IPS DF 4.7 (cell line): Measurements from ENCODE around the gene A4GNT.
"Not testable (repeated sequence)": the region's sequence is repeated elsewhere in the genome, so short reads cannot be mapped to it uniquely, and the experiment has no call there.

ENCODE experiments used
- DNase-seq: peaks from one replicate; pipeline ENCODE4 v3.0.0-alpha.2; 2013; ENCODE audit warnings: low spot score; ENCODE audit errors: extremely low read depth

A4GNT gene

DNA sequence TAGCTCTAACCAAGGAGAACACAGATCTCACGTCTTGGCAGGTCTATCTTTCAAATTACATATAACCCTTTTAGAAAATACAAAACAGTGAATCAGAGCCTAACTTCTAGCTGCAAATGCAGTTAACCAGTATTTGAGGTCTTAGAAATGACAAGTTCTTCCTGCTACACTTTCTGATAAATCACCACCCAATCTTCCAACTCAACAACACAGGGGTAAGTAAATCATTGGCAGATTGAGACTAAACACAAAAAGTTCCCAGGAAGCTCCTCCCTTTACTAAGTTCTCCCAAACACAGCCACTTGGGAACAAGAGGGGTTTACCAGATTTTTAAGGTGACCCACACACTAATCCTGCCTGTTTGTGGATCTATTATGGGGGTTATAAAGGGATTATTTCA is at the start of gene A4GNT:
TSS of gene A4GNT (minus strand) at position 152 of the 400 bp plus-strand sequence. CDS start 1,134 bp downstream, outside the sequence.
- no peak for DNase-seq

DNA sequence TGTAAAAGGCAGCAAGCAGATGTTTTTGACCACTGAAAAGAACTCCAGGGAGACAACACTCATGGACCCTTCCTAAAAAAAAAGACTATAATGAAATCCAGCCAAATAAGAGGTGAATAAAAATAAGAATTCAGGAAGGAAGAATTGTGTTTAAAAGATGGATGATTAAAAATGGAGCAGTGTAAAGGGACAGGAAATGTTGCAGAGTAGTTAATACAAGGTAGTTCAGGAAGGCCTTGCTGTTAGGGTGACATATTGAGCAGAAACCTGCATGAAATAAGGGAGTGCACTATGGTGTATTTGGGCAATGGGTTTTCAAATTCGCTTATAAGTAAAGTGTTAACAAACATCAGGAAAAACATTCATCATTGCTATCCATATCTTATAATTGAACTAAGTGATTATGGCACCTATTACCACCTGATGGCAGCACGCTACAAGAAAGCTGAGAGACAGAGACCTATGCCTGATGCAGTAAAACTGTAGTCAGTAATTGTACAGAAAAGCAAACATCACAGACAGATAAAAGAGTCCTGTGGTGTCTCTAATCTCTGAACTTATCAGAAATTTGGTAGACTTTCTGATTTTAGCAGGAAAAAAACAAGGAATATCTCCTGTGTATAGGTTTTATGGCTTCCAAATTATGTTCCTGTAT is 48.3 kb upstream of the A4GNT start:
- no peak for DNase-seq

DNA sequence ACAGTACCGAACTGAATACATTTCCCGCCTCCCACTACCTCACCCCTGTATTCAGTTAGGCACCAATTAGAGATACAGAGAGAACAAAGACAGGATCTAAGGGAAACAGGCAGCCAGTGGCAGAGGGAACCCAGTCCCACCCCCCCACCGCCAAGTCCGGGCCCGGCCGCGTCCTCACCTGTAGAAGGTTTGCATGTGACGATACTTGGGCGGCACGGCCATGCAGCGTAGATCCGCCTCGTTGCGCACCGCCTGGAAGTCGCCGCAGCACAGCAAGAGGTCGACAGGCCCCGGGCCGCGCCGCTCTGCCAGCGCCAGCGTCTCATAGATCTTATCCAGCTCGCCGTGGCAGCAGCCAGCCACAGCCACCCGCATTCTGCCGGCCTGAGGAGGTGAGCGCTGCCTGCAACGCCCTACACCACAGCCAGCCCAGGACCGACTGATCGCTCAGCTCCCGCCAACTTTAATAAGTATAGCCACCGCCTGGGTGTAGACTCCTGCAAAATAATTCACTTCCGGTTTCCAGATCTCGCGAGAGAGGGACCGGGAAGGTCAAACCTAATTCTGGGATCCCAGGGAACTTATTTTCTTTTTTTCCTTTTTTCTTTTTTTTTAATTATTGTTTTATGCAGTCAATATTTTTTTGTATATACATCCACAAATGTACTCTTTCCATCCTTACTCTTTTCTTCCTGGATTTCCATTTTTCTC is 42.4 kb upstream of the A4GNT start, which contains the start of gene DBR1:
TSS of gene DBR1 (minus strand) at position 501 of the 711 bp plus-strand sequence. CDS start at position 375, 126 bp downstream.
- DNase-seq = peak; percentile 71

DNA sequence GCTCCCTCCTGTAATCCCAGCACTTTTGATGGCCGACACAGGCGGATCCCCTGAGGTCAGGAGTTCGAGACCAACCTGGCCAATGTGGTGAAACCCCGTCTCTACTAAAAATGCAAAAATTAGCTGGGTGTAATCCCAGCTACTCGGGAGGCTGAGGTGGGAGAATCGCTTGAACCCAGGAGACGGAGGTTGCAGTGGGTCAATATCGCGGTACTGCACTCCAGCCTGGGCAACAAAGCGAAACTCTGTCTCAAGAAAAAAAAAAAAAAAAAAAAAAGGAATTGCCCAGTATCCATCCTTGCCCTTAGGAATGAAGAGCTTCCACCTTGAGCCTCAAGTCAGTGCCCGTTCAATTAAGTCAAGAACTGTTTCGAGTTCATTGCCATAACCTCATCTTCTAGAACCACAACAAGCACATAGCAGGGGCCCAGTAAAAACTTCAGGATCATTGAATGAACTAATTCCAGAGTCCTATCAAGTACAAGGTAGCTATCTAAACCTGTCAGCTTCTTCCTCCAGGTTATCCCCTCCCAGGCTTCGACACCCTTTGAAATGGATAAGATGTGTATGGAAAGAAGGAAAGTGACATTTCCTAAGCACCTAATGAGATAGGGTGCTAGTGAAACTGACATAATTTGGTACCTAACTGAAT is 41.7 kb upstream of the A4GNT start:
- no peak for DNase-seq

DNA sequence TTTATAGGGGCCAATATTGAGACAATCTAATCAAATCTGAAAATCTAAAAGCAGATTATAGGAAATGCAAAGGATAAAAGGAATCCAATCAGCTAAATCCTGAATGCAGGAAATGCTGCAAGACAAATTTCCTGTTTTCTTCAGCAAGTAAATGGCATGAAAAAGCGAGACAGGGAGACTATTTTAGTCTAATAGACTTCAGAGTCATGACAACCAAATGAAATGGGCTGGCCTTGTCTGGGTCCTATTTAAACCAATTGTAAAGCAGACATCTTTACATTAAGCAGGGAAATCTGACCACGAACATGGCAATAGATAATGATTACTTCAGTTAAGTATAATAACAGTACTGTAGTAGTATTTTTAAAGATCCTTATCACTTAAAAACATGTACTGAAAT is 40.4 kb upstream of the A4GNT start:
- DNase-seq = no peak

DNA sequence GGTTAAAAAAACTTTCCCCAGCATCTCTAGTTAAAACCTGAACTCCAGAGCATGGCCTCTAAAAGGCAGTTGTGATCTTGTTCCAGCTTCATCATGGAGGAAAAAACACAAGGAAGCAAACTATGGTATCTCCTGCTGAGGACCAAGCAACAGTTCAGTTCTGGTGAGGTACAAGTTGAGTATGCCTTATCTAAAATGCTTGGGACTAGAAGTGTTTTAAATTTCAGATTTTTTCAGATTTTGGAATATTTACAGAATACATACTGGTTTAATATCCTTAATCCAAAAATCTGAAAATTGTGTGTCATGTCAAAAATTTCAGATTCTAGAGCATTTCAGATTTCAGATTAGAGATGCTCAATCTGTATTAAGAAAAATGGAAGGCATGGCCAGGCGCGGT is 32.9 kb upstream of the A4GNT start:
- no peak for DNase-seq

DNA sequence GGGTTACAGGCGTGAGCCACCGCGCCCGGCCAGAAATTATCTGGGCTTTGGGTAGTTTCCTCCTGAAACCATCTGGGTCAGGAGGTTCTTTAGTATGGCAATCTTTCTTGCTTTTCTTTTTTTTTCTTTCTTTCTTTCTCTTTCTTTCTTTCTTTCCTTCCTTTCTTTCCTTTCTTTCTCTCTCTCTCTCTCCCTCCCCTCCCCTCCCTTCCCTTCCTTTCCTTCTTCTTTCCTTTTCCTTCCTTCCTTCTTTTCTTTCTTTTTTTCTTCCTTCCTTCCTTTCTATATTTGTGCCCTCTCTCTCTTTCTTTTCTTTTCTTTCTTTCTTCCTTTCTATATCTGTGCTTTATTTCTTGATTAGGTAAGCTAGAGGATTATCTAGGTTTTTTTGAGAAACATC is 25.6 kb upstream of the A4GNT start:
- no peak for DNase-seq

DNA sequence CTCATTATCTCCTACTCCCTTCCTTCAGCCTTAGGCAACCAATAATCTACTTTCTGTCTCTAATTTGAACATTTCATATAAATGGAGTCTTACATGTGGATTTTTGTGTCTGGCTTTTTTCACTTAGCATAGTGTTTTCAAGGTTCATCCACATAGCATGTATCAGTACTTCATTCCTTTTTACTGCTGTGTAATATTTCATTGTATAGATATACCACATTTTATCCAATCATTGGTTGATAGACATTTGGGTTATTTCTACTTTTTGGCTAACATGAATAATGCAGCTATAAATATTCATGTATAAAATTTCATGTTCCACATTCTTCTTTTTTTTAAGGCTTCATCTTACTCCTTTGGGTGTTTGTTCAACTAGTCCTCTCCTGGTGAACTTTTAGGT is 22.3 kb upstream of the A4GNT start:
- no peak for DNase-seq

DNA sequence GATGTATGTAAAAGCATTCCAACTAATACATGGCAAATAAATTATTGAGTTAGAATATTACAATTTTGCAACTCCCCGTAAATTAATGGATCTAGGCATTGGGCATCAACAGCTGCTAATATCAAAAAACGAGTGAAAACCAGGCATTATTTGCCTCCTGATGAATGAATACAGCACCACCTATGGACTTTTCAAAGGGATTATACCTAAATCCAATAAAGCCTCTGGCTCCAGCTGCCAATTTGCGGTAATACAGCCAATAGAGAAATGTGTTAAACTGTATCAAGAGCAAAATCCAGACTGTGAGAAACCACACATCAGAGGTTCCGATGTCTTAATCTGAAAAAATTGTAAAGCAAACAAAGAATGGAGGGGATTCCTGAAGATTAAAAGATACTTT is 16.3 kb upstream of the A4GNT start:
- DNase-seq = no peak

DNA sequence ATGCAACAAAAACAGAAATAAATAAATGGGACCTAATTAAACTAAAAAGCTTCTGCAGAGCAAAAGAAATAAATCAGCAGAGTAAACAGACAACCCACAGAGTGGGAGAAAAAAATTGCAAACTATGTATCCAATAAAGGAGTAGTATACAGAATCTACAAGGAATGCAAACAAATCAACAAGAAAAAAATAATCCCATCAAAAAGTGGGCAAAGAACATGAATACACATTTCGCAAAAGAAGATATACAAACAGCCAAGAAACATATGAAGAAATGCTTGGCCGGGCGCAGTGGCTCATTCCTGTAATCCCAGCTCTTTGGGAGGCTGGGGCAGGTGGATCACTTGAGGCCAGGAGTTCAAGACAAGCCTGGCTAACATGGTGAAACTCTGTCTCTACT is 10.0 kb upstream of the A4GNT start:
- not testable (repeated sequence) for DNase-seq

DNA sequence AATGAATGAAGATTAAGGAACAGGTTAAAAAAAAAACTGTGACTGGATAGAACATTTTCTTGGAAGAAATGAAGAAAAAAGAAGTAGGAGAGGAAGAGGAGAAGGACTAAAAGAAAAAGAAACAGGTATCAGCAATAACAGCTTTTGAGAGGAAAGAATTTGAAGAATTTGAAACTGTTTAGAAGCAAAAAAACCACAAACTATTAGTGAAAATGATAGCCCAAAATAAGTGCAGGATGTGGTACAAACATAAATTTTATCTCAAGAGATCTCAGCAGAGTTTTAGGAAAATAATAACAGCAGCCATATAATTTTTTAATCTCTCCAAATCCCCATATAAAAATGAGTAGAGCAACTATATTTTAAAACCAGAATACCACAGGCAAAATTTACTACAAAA is 8.8 kb upstream of the A4GNT start:
- no peak for DNase-seq

DNA sequence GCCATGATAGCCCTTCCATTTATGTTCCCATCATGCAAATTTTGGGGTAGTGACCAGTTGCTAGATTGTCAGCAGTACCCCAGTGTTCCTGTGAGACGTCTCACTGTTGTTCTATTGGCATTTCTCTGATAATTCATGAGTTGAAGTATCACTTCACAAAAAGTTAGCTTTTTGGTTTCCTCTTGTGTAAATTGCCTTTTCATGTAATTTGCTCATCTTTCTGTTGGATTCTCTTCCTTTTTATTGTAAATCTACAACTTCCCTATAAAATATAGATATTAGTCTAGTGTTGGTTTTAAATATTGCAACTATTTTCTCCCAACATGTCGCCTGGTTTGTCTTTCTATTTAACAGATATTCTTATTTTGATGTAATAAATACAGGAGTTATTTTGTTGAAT is 7.5 kb upstream of the A4GNT start:
- DNase-seq = no peak

DNA sequence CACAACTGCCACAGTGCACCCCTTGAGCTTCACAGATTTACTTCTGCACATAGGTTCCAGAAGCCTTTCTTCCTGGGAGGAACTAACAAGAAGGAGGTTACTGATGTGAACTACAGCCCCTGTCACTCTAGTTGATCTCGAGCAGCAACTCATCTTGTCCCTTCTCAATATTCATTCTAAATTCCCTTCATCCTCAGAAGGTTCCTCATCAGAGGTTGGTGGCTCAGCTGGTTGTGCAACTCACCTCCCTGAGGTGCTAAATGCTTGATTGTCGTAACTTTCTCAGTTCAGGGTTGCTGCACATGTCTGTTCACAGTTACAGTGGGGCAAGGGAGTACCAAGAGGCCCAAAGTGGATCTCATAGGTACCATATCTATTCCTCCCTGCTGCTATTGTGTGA is 5.7 kb upstream of the A4GNT start:
- no peak for DNase-seq

DNA sequence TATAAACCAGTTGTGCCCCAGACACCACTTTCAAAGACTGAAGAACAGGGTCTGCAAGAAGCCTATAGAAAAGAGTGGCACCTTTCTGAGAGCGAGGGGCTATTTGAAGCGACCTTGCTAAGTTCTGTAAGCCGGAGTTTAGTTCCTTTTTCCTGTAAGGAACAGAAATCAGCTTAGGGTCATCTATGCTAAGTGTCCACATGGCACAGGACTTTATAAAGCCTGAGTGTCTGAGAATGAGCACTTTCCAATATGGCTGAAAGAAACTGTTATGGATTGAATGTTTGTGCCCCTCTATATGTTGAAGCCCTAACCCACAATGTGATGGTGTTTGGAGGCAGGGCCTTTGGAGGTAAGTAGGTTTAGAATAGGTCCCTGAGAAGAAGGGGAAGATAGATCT is 4.0 kb upstream of the A4GNT start:
- DNase-seq = no peak

DNA sequence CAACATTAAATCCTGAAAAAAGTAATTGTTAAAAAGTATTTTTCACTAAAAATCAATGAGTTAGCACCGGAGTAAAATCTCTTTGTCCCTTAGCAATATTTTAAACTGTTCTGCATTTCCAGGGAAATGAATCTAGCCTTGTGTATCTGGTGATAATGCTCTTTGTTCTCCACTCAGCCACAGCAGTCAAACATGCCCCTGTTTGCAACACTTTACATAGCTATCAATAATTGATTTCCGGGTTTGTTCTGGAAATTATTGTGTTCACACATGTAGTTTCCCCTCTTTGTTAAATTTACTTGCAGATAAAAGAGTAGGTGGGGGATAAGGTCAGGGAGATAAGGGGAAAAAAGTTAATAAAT is 3.6 kb upstream of the A4GNT start:
- DNase-seq = no peak

DNA sequence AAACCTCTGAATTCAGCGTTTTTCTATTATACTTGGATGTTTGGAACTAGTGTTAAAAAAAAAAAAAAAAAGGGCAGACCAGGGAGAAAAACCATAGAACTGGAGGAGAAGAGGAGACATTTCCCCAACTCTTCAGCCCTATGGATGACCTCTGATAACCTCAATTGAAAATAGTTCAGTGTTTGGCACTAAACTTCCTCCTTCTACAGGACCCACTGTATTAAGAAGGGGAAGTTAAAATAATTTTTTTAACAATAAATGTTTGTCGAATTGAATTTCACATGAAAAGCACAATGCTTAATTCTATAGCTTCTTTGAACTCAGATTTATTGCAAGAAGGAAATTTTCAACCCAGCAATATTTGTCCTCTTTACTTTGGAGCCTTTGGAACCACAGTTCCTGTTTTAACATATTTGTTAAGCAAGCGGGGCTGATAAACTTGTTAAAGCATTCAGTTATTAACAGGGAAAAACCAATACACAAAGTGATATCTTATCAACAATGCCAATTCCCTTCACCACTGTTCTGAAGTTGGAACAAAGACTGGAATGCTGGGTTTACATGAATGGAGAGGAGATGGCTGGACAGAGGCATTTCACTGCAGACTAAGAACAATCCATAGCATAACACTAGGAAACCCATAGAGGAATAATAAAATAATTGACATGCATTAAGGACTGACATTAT is 3.1 kb upstream of the A4GNT start:
- no peak for DNase-seq

DNA sequence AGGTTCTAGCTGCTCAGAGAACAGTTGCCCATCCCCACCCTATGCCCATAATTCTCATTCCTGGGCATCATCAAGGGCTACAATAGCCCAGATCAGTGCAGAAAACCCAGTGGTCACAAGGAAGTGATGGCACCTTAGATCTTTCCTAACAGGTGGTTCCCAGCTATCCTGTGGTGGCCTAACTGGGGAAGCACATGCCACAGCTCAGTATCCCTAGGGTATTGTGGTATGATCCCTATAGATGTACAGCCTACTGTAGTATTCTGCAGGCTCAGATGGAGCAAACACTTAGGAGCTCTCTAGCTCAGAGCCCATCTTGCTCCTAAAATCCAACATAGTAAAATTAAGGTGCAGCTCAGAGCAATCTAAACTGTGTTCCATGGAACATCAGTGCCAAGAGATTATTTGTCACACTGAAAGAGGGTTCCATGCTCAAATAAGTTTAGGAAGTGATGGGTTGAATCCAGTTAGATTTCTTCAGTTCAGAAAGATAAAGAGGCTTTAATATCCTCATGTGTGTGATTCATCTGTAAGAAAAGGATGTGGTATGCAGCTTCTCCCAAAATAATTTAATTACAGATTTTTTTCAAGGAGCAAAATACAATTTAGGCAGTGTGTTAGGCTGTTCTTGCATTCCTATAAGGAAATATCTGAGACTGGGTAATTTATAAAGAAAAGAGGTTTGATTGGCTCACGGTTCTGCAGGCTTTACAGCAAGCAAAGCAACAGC is 4.4 kb downstream of the A4GNT start:
- DNase-seq = no peak

DNA sequence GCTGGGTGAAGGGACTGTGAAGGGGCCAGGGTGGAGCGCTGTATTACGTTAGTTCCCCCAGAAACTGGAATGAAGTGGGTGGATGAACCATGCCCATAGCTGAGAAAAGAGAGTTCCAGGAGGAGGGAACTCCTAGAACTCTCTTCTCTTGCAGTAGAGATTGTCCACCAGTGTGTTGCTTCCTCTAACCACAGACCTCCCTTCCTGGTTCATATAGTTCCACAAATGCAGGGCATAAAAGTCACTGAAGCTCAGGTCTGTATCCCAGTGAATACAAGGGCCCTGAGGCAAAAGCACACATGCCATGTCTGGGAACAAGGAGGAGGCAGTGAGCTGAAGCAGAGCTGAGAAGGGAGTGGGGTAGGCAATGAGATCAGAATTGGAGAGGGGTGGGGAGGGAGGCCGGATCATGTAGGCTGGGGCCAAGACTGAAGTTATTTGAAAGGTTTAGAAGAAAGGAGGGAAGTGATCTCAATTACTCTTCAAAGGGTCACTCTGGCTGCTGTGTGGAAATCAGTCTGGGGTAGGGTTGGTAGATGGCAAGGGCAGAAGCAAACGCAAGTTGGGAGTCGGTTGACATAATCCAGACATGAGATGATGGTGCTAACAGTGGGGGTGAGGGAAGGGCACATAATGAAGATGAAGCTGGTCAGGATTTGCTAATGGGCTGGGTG is 6.5 kb downstream of the A4GNT start:
- no peak for DNase-seq

DNA sequence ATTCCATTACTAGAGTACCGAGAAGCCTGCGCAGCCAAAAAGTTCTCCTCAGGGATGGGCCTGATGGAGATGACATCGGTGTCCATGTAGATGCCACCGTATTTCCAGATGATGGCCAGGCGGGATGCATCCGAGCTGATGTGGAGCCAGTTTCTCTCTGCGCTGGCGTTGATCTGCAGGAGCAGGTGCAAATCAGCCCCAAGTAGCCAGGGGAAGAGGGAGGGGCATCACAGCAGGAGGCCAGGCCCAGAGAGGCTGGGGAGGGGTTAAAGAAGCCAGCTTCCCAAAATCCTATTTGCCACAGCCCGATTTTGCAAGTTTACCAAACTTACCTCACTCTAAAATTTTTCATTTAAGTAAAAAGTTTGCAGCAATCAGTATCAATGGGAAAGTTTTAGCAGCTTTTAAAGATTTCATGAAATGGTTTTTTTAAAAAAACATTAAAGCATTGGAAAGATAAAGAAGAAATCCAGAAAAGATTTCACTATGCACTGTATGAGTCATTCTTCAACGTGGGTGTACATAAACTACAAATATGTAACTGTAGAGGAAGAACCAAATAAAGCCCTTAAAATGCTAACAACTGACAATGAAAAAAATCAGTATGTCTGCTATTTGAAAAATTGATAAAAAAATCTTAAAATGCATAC is 7.4 kb downstream of the A4GNT start:
- DNase-seq = no peak

DNA sequence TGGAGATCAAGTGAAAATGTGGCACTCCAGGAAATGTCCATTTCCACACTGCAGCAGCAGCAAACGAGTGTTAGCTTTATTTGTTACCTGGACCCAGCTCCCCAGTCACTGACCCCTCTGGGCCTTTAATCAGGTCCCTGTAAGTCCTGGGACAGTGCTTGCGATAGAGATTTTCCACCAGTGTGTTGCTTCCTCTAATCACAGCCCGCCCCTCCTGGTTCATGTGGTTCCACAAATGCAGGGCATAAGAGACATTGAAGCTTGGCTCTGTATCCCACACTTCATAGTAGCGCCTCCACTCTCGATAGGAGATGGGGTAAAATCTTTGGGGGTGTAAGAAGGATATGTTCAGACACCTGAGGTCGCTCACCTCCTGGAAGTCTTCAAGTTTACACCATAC is 8.0 kb downstream of the A4GNT start:
- DNase-seq = no peak

DNA sequence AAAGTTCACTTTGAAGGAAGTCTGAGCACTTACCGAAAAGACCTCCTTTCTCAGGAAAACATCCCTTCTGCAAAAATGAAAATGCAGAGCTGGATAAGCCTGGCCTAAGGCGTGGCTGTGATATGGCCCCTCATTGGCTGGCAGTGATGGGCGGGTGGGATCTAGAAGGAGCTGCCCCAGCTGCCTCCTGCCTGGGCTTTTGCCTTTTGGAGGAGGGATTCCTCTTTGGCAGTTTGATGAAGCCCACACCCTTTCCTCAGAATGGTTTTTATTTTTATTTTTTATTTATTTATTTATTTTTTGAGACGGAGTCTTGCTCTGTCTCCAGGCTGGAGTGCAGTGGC is 12.8 kb downstream of the A4GNT start:
- no peak for DNase-seq
